OCI-LY7 (cell line): ENCODE measurements around the gene GNG14.

ENCODE experiments used
- EZH2phosphoT487 ChIP-seq: fragments of 200-600 bp; sonication (generic); IDR thresholded peaks from 2 replicates; pipeline ENCODE4 v1.6.1; 2018; ENCODE audit warnings: low read depth, borderline replicate concordance, mild to moderate bottlenecking, mixed run types, antibody characterized with exemption, low read length, moderate library complexity, mixed read lengths
- TF ChIP-seq, protein P1 (sequence below): fragments of 200-600 bp; sonication (generic); conservative IDR thresholded peaks from 2 replicates; pipeline ENCODE4 v1.5.1; 2014; ENCODE audit warnings: mild to moderate bottlenecking, antibody characterized with exemption, low read length, moderate library complexity, mixed read lengths

GRCh38 chr19:12652219-12652618 is 35.6 kb upstream of the GNG14 start:
- TF ChIP-seq, protein P1, sequence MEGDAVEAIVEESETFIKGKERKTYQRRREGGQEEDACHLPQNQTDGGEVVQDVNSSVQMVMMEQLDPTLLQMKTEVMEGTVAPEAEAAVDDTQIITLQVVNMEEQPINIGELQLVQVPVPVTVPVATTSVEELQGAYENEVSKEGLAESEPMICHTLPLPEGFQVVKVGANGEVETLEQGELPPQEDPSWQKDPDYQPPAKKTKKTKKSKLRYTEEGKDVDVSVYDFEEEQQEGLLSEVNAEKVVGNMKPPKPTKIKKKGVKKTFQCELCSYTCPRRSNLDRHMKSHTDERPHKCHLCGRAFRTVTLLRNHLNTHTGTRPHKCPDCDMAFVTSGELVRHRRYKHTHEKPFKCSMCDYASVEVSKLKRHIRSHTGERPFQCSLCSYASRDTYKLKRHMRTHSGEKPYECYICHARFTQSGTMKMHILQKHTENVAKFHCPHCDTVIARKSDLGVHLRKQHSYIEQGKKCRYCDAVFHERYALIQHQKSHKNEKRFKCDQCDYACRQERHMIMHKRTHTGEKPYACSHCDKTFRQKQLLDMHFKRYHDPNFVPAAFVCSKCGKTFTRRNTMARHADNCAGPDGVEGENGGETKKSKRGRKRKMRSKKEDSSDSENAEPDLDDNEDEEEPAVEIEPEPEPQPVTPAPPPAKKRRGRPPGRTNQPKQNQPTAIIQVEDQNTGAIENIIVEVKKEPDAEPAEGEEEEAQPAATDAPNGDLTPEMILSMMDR: no peak
- no peak for TF ChIP-seq EZH2phosphoT487
